ENCODE results near the gene EIF1AX.

DNA sequence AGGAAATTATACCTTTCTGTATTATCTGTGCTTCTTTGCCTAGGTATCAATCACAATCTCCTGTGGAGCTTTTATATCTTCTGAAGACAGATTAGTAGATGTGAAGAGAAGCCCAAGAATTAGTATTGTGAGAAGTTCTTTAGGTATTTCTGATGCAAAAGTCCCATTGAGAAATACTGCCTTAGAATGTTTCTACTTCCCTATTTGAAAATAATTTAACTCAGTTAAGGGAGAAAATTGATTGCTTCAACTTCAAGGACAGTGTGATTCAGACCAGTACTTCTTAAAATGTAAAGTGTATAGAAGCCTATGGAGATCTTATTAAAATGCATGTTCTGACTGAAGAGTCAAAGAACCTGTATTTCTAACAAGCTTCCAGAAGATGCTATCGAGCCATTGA, 9.0 kb downstream of the EIF1AX start:
- TF ChIP-seq, protein P1, sequence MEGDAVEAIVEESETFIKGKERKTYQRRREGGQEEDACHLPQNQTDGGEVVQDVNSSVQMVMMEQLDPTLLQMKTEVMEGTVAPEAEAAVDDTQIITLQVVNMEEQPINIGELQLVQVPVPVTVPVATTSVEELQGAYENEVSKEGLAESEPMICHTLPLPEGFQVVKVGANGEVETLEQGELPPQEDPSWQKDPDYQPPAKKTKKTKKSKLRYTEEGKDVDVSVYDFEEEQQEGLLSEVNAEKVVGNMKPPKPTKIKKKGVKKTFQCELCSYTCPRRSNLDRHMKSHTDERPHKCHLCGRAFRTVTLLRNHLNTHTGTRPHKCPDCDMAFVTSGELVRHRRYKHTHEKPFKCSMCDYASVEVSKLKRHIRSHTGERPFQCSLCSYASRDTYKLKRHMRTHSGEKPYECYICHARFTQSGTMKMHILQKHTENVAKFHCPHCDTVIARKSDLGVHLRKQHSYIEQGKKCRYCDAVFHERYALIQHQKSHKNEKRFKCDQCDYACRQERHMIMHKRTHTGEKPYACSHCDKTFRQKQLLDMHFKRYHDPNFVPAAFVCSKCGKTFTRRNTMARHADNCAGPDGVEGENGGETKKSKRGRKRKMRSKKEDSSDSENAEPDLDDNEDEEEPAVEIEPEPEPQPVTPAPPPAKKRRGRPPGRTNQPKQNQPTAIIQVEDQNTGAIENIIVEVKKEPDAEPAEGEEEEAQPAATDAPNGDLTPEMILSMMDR (IDR thresholded peaks at IDR 0.05), result no peak
- no peak for TF ChIP-seq POLR2A (IDR thresholded peaks at IDR 0.05)

Measured in esophagus squamous epithelium (tissue), 4 donors.